COLO668 (cell line): ENCODE results near the gene DAAM1.

Experiments used
- DNase-seq: peaks from one replicate; lab custom pipeline; 2025; ENCODE audit not compliant: unreplicated experiment; lab: John Stamatoyannopoulos, UW

DAAM1 gene

DNA sequence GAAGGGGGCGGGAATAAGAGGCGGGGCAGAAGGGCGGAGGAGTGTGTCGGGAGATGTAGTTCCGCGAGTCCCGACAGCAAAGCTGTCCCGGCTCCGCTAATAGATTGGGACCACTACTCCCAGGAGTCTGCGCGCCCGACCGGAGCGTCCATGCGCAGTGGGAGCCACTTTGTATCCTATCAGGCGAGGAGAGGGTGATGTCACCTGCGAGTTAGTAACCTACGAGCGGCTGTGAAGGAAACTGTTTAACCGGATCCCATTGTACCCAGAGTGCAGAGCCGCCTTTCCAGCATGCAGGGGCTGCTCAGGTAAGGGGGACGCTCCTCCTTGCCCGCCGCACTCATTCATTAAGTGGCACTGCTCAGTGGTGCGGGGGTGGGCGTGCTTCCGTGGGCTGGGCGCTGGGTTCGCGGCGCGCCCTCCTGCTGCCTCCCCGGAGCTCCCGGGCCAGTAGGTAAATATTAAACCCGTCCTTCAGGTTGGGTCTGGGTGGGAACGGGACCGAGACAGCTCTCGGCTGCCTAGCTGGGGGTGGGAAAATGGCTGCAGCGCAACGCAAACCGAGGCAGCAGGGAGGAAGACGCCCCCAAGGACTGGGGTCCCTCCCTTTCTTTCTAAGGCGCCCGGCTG lies at the start of gene DAAM1:
DAAM1 (plus strand) TSS at position 207 of the 630 bp plus-strand sequence. CDS start 74,811 bp downstream, outside the sequence.
- DNase-seq, result peak; percentile 98

DNA sequence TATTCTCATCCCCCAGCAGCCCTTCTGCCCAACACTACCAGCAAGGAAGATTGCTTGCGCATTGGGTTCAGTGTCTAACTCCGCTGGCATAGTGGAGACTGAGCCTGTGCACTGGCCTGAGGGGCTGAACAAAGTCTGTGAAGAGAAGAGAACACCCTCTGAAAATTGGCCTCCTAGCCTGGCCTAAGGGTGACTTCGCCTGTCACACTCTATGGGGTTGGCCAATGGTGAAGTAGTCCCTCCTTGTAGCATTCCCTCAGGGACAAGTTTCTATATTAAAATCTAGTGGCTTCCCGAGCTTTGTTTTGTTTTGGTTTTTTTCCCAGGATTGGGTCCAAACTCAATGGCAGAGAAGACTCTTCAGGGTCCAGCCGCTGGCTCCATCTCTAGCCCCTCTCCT lies 49.1 kb upstream of the DAAM1 start:
- DNase-seq, result no peak

GRCh38 chr14:59140106-59140843 lies 48.2 kb upstream of the DAAM1 start:
- no peak for DNase-seq

DNA sequence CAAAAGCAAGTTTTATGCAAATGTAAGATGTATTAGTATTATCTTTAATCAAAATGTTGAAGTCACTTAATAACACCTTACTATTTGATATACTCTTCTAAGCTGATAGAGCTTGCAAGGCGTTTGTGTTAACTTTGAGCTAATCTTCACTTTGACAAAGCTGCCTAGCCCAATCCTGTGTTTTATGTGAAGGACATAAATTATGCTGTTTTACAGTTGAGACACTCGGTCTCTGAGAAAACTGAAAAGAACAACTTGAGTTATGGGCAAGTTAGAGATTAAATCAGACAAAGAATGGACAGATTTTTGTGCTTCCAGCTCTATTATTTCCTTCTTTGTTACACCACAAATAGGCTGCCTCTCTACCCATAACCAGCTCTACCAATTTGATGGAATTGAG lies 42.0 kb upstream of the DAAM1 start:
- no peak for DNase-seq

GRCh38 chr14:59147007-59147406 lies 41.5 kb upstream of the DAAM1 start:
- DNase-seq, result no peak

- no peak for DNase-seq
These were observed 40.0 kb upstream of the DAAM1 start for GRCh38 chr14:59148334-59148900.

DNA sequence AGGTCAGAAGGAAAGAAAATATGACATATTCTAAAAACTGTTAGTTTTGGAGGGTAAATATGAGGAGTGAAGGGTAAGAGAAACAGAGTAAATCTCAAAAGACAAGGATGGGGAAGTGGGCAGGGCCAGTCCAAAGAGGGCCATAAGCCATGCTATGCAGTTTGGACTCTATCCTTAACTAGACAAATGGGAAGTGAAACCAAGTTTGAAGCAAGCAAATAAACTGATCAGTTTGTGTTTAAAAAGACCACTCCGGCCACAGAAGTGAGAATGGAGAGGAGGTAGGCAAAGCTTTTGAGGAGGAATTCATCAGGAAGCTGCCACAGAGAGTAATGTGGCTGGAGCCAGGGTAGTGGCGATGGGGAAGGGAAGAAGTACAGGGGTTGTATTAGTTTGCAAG lies 37.5 kb upstream of the DAAM1 start:
- DNase-seq, result no peak

DNA sequence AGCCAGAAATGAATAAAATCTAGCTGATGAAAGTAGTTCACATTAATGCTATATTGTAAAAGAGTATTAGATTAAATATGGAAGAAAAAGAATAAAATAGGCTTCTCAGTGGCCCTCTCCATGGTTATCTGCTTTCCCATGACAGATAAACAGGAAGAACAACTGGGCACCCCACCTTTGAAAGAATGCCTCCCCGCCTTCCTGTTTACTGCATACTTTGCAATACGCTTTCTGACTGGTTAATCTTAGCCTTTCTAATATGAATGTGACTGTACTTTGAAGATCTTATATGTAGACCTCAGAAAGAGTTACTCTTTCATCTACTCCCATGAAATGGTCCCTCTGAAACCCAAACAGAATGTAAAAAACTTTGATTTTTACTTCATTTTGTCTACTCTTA lies 34.1 kb upstream of the DAAM1 start:
- DNase-seq, result no peak

GRCh38 chr14:59155886-59156285 lies 32.6 kb upstream of the DAAM1 start:
- DNase-seq, result no peak

DNA sequence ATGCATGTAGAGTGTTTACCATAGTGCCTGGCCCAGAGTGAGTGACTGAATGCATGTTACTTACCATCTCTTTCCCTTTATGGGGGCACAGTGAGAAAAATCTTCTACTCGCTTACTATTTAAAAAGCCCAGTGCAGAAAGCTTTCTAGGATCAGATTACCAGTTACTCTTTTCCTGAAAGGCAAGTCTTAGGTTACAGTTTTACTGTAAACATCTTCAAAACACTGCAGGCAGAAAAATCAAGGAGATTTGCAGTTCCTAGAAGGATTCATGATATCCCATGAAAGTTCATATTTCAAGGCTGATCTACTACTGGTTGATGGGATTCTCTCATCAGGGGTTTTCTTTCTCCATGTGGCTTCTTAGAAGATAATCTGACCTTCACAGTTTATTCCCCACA lies 29.3 kb upstream of the DAAM1 start:
- no peak for DNase-seq

GRCh38 chr14:59160506-59160905 lies 28.0 kb upstream of the DAAM1 start:
- no peak for DNase-seq

- DNase-seq, result no peak
These were observed 26.8 kb upstream of the DAAM1 start for GRCh38 chr14:59161561-59162175.

- no peak for DNase-seq
These were observed 22.2 kb upstream of the DAAM1 start for GRCh38 chr14:59166258-59166657.

- no peak for DNase-seq
These were observed 13.1 kb upstream of the DAAM1 start for GRCh38 chr14:59175404-59175803.

GRCh38 chr14:59176765-59177164 lies 11.7 kb upstream of the DAAM1 start:
- DNase-seq, result no peak

DNA sequence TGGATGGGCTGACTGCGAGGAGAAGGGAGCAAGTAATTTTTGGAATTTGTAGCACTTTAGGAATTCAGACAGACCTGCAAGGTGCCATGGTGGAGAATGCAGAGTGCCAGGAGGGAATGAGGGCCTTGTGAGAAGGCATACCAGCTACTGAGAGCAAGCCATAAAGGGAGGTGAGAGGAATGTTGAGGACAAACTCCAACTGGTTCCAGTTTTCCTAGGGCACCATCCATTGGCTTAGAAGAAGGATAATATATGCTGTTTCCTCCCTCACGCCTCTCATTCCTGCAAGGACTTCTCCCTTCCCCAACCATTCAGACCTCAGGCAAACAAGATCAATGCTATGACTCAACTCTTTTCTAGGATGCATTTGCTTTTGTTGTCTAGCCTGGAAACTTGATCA lies 11.2 kb upstream of the DAAM1 start:
- DNase-seq, result no peak

DNA sequence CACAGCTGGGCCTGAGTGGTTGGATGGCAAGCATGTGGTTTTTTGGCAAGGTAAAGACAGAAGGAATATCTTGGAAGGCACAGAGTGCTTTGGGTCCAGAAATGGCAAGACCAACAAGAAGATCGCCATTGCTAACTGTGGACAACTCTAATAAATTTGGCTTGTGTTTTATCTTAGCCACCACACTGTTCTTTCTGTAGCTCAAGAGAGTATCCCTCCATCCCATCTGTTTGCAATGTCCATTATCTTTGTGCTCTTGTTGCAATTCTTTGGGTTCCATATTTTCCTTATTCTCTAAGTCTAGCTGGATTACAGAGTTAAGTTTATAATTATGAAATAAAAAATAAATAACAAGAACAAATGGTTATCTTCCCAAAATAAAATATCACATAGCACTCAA lies 6.7 kb upstream of the DAAM1 start:
- DNase-seq, result no peak

DNA sequence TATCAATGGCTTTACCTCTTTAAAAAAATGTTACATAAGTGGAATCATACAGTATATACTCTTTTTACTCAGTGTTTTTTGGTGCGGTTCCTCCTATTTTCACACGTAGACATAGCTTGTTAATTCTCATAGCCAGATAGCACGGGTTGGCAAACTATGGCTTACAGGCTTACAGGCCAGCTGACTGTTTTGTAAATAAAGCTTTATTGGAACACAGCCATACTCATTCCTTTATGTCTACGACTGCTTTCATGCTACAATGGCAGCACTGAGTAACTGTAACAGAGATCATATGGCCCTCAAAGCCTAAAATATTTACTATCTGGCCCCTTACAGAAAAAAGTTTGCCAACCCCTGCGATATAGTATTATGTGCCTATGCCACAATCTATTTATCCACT lies 5.8 kb upstream of the DAAM1 start:
- no peak for DNase-seq

DNA sequence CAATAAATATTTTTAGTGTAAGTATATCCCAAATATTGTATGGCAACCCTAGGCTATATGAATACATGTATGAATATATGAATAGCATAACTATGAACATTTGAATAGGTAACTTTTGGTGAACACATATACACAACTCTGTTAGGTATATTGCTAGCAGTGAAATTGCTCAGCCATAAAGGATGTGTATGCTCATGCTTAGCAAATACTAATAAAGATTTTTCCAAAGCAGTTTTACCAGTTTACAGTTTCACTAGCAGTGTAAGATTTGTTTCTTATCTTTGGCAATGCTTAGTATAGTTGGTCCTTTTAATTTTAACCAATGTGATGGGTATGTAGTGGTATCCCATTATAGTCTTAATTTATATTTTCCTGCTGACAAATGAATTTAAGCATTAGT lies 5.3 kb upstream of the DAAM1 start:
- DNase-seq, result no peak

- DNase-seq, result no peak
These were observed 4.1 kb upstream of the DAAM1 start for GRCh38 chr14:59184396-59184795.

GRCh38 chr14:59185676-59186075 lies 2.8 kb upstream of the DAAM1 start:
- DNase-seq, result no peak

DNA sequence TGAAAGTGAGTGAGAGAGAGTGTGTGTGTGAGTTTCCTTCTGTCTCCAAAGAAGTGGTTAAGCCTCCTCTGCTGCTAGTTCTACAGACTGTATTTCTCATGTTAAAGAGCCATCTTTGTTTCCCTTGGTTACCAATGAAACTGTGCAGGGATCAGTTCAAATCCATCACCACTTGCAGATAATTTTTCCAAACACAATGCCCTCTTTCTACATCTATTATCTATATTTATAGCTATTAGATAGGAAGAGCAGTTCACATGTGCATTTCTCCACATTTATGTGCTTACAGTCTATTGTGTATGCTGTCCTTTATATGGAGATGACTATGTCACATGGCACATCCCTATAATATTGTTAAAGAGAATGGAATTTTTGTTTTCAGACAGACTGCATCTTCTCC lies 2.2 kb upstream of the DAAM1 start:
- DNase-seq, result no peak
